IMR-90 (cell line): ENCODE measurements around the gene GRB14. TPM values are rescaled to one million over a fixed set of nuclear protein-coding genes. Genes with fewer than 3 reads are reported as not detected.

ENCODE experiments used
- ATAC-seq: fragments of 200-7000 bp; cut with Tn5 transposase; 2 replicates; pipeline ENCODE4 v1.9.1; 2020; ENCODE audit warnings: low read depth, mild to moderate bottlenecking, moderate library complexity
- BruUV-seq: library from RNA; stranded (reverse); fragments of 400-500 nt; replicated peaks from 2 replicates; lab custom pipeline; 2021; lab: Mats Ljungman, UMichigan
- CTCF ChIA-PET: fragments of 300-600 bp; formaldehyde crosslinking; extraction: SDS; loops from one replicate; lab custom pipeline; 2021; ENCODE audit warnings: antibody characterized with exemption; lab: Yijun Ruan, JAX
- POLR2A ChIA-PET: fragments of 300-600 bp; sonication (Branson Sonifier 250); formaldehyde crosslinking; loops from one replicate; lab custom pipeline; 2022; ENCODE audit warnings: antibody characterized with exemption; ENCODE audit not compliant: unreplicated experiment; lab: Charles Lee
- DNase-seq: peaks from one replicate; pipeline ENCODE4 v3.0.0; 2013
- H2AFZ ChIP-seq: replicated peaks from 2 replicates; pipeline ENCODE3; 2013; ENCODE audit warnings: low read length, mild to moderate bottlenecking; ENCODE audit not compliant: poor library complexity
- H2AK5ac ChIP-seq: 2 replicates; pipeline ENCODE4 v1.6.1; 2013; ENCODE audit warnings: low read depth, low read length, inconsistent platforms
- H2AK9ac ChIP-seq: replicated peaks from 2 replicates; pipeline ENCODE3; 2013; ENCODE audit warnings: mild to moderate bottlenecking, low read depth, low read length, moderate library complexity; ENCODE audit not compliant: poor library complexity
- H2BK120ac ChIP-seq: 2 replicates; pipeline ENCODE4 v1.6.1; 2013; ENCODE audit warnings: low read depth, low read length, inconsistent platforms
- H2BK15ac ChIP-seq: 3 replicates; pipeline ENCODE4 v1.6.1; 2013; ENCODE audit warnings: low read depth, low read length, inconsistent platforms
- H2BK20ac ChIP-seq: 2 replicates; pipeline ENCODE4 v1.6.1; 2013; ENCODE audit warnings: low read depth, mild to moderate bottlenecking, inconsistent platforms, low read length, moderate library complexity
- H2BK5ac ChIP-seq: 2 replicates; pipeline ENCODE4 v1.6.1; 2013; ENCODE audit warnings: mild to moderate bottlenecking, low read depth, low read length, inconsistent platforms; ENCODE audit not compliant: poor library complexity, severe bottlenecking
- H3K14ac ChIP-seq: replicated peaks from 2 replicates; pipeline ENCODE4 v1.6.1; 2013; ENCODE audit warnings: low read depth, low read length, inconsistent platforms
- H3K18ac ChIP-seq: 2 replicates; pipeline ENCODE4 v1.6.1; 2013; ENCODE audit warnings: low read depth, low read length, control low read depth
- H3K23ac ChIP-seq: 2 replicates; pipeline ENCODE4 v1.6.1; 2013; ENCODE audit warnings: low read depth, low read length, inconsistent platforms
- H3K27ac ChIP-seq: 2 replicates; pipeline ENCODE4 v1.5.1; 2013; ENCODE audit warnings: mild to moderate bottlenecking, control low read depth, low read length; ENCODE audit not compliant: insufficient read depth
- H3K27me3 ChIP-seq: 2 replicates; pipeline ENCODE4 v1.6.1; 2013; ENCODE audit warnings: low read length; ENCODE audit not compliant: control insufficient read depth, insufficient read depth
- H3K36me3 ChIP-seq: 2 replicates; pipeline ENCODE4 v1.6.1; 2013; ENCODE audit warnings: low read length, mixed read lengths; ENCODE audit not compliant: control insufficient read depth, insufficient read depth
- H3K4ac ChIP-seq: 2 replicates; pipeline ENCODE4 v1.6.1; 2013; ENCODE audit warnings: low read depth, low read length, inconsistent platforms
- H3K4me1 ChIP-seq: 2 replicates; pipeline ENCODE4 v1.6.1; 2013; ENCODE audit warnings: low read length, mixed read lengths; ENCODE audit not compliant: control insufficient read depth, insufficient read depth
- H3K4me2 ChIP-seq: 2 replicates; pipeline ENCODE4 v1.6.1; 2013; ENCODE audit warnings: low read depth, mild to moderate bottlenecking, control low read depth, low read length, moderate library complexity
- H3K4me3 ChIP-seq: 2 replicates; pipeline ENCODE4 v1.5.1; 2013; ENCODE audit warnings: low read depth, mild to moderate bottlenecking, control low read depth, low read length, moderate library complexity; ENCODE audit not compliant: insufficient read depth
- H3K56ac ChIP-seq: 2 replicates; pipeline ENCODE4 v1.6.1; 2013; ENCODE audit warnings: low read length, inconsistent platforms; ENCODE audit not compliant: insufficient read depth; ENCODE audit errors: extremely low read depth
- H3K79me1 ChIP-seq, 2 experiments: 2 replicates each; pipeline ENCODE4 v1.6.1; 2013; ENCODE audit warnings: low read length in 2 of 2, inconsistent platforms in 1 of 2, low read depth in 1 of 2
- H3K9ac ChIP-seq: 2 replicates; pipeline ENCODE4 v1.6.1; 2013; ENCODE audit warnings: low read depth, low read length, control low read depth
- H3K9me1 ChIP-seq: 2 replicates; pipeline ENCODE4 v1.6.1; 2013; ENCODE audit warnings: low read length, inconsistent platforms; ENCODE audit not compliant: insufficient read depth
- H3K9me3 ChIP-seq: 2 replicates; pipeline ENCODE4 v1.6.1; 2013; ENCODE audit warnings: low read length; ENCODE audit not compliant: control insufficient read depth, insufficient read depth
- H4K20me1 ChIP-seq: 2 replicates; pipeline ENCODE4 v1.6.1; 2013; ENCODE audit warnings: low read length, inconsistent platforms; ENCODE audit not compliant: insufficient read depth
- H4K5ac ChIP-seq: 2 replicates; pipeline ENCODE4 v1.6.1; 2013; ENCODE audit warnings: mild to moderate bottlenecking, low read depth, low read length, control low read depth
- H4K8ac ChIP-seq, 2 experiments: 2 replicates each; pipeline ENCODE4 v1.6.1; 2013; ENCODE audit warnings: low read depth in 2 of 2, low read length in 2 of 2, control low read depth in 1 of 2, inconsistent platforms in 1 of 2
- H4K91ac ChIP-seq: 2 replicates; pipeline ENCODE4 v1.6.1; 2013; ENCODE audit warnings: low read depth, low read length, inconsistent platforms; ENCODE audit not compliant: insufficient read depth
- BHLHE40 ChIP-seq: fragments of 150-350 bp; IDR thresholded peaks from 2 replicates; pipeline ENCODE4 v1.6.1; 2016; ENCODE audit warnings: mild to moderate bottlenecking, low read depth, low read length
- CHD1 ChIP-seq: IDR thresholded peaks from 2 replicates; pipeline ENCODE4 v1.6.1; 2012; ENCODE audit warnings: low read depth, low read length, improper control_type of control experiment
- WGBS, 2 experiments: methylation state at CpG; one replicate each; pipeline versions ENCODE4 v1.1.5 to v1.1.7; 2013; ENCODE audit warnings: missing lambda C conversion rate in 2 of 2; ENCODE audit not compliant: insufficient read length in 1 of 2; ENCODE audit errors: extremely low coverage in 2 of 2; 5-methylcytosine and 5-hydroxymethylcytosine counted together
- dilution Hi-C: fragments of 300-500 bp; cut with HindIII; formaldehyde crosslinking; loops from one replicate; pipeline ENCODE4 v1.14.3; 2018; ENCODE audit warnings: low sequenced_read_pairs; ENCODE audit not compliant: unreplicated experiment
- in situ Hi-C: fragments of 300-500 bp; cut with MboI; formaldehyde crosslinking; loops from 3 replicates; pipeline ENCODE4 v1.14.3; 2019; ENCODE audit warnings: low sequenced_read_pairs, inconsistent platforms, mixed read lengths
- intact Hi-C: fragments of 100-400 bp; cut with micrococcal nuclease; formaldehyde crosslinking; loops from 2 replicates; pipeline ENCODE4 v1.10.0; 2022
- polyA plus RNA-seq, 3 experiments: library from polyadenylated mRNA; depleted of rRNA; stranded (reverse); fragments of >200 nt; gene quantifications; 2 replicates each; pipeline ENCODE4 v1.2.3, GENCODE V29; 2012; ENCODE audit warnings: low replicate concordance in 1 of 3
- total RNA-seq: library from RNA; depleted of rRNA; stranded (reverse); fragments of >200 nt; gene quantifications from 2 replicates; pipeline ENCODE4 v1.2.3, GENCODE V29; 2012
- TF ChIP-seq, protein P1 (sequence below): conservative IDR thresholded peaks from 2 replicates; pipeline ENCODE4 v1.5.1; 2012; ENCODE audit warnings: mild to moderate bottlenecking, low read depth, low read length, improper control_type of control experiment

GRB14 gene
- total and polyA plus RNA-seq, 2 of the 4 experiments (the other 2 are of a cell fraction) = not detected

- no TSS peak for BruUV-seq
- POLR2A ChIA-PET = no interaction called here
- H3K79me1 ChIP-seq = no peaks in the 10 kb centered on the region
Measured at GRCh38 chr2:164561991-164562390, 59.3 kb downstream of the GRB14 start.

More at GRCh38 chr2:164561991-164562390, 59.3 kb downstream of the GRB14 start:
- Histone ChIP-seq H2BK120ac (no peak overlapping the region), H4K20me1 (no peaks in the 10 kb centered on the region), H3K9me1 (no peaks in the 10 kb centered on the region), H3K9me3 (no peaks in the 10 kb centered on the region), H2BK5ac (no peak overlapping the region), H4K5ac (no peak overlapping the region), H3K18ac (no peak overlapping the region), H2AFZ (no peak overlapping the region), H3K4ac (no peak overlapping the region), H3K4me3 (no peak overlapping the region), H3K23ac (no peak overlapping the region), H3K14ac (no peak overlapping the region), H4K8ac (no peak overlapping the region), H3K27me3 (no peaks in the 10 kb centered on the region), H4K91ac (no peak overlapping the region), H2AK5ac (no peak overlapping the region), H3K56ac (no peak overlapping the region), H3K27ac (no peak overlapping the region), H2AK9ac (no peak overlapping the region), H3K4me2 (no peak overlapping the region), H2BK20ac (no peak overlapping the region), H3K36me3 (no peaks in the 10 kb centered on the region), H2BK15ac (no peak overlapping the region), H3K9ac (no peak overlapping the region), H3K4me1 (no peaks in the 10 kb centered on the region)
- intact Hi-C loops (no loop called here), dilution Hi-C loops (no loop called here), in situ Hi-C loops (loop anchor here (10.0 kb wide), 1 partner anchor 153 kb away; no protein-coding TSS in a partner anchor)
- CTCF ChIA-PET = interaction anchor here (1.0 kb wide), 1 partner anchor 20 kb away, joined by 3 read pairs; no protein-coding TSS in a partner anchor
- TF ChIP-seq CHD1 = no peak
- no peak for TF ChIP-seq BHLHE40
- TF ChIP-seq, protein P1, sequence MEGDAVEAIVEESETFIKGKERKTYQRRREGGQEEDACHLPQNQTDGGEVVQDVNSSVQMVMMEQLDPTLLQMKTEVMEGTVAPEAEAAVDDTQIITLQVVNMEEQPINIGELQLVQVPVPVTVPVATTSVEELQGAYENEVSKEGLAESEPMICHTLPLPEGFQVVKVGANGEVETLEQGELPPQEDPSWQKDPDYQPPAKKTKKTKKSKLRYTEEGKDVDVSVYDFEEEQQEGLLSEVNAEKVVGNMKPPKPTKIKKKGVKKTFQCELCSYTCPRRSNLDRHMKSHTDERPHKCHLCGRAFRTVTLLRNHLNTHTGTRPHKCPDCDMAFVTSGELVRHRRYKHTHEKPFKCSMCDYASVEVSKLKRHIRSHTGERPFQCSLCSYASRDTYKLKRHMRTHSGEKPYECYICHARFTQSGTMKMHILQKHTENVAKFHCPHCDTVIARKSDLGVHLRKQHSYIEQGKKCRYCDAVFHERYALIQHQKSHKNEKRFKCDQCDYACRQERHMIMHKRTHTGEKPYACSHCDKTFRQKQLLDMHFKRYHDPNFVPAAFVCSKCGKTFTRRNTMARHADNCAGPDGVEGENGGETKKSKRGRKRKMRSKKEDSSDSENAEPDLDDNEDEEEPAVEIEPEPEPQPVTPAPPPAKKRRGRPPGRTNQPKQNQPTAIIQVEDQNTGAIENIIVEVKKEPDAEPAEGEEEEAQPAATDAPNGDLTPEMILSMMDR = no peak
- WGBS, 2 experiments = no CpG with 5 or more reads among the region's 4 CpGs
- ATAC-seq (no peak), DNase-seq (no peak)
